Transverse colon (tissue), 4 donors: ENCODE measurements around the gene DPH1. TPM values are rescaled to one million over a fixed set of nuclear protein-coding genes. Genes with fewer than 3 reads are reported as not detected.

ENCODE experiments used
- DNase-seq: peaks from one replicate; pipeline ENCODE4 v3.0.0-alpha.2; 2019
- H3K27ac ChIP-seq, 4 donors: fragments of 200-600 bp; sonication (generic); 2 replicates each; pipeline ENCODE4 v1.5.1; 2016 to 2018; ENCODE audit warnings: inconsistent platforms in 4 of 4
- H3K27me3 ChIP-seq: fragments of 200-600 bp; sonication (generic); 2 replicates; pipeline ENCODE4 v1.5.1; 2017; ENCODE audit warnings: inconsistent platforms
- H3K36me3 ChIP-seq, 4 donors: fragments of 200-600 bp; sonication (generic); 2 replicates each; pipeline ENCODE4 v1.5.1; 2017 to 2019; ENCODE audit warnings: inconsistent platforms in 4 of 4
- H3K4me1 ChIP-seq, 4 donors: fragments of 200-600 bp; sonication (generic); 2 replicates each; pipeline ENCODE4 v1.5.1; 2017 to 2020; ENCODE audit warnings: inconsistent platforms in 4 of 4
- H3K4me3 ChIP-seq, 4 donors: fragments of 200-600 bp; sonication (generic); 1 replicate in 1 of 4; 2 replicates in 3 of 4; pipeline versions ENCODE4 v1.5.1 to v1.6.1; 2017 to 2019; ENCODE audit warnings: inconsistent platforms in 4 of 4
- H3K9me3 ChIP-seq, 2 donors: fragments of 200-600 bp; sonication (generic); 2 replicates each; pipeline ENCODE4 v1.5.1; 2017 to 2019; ENCODE audit warnings: inconsistent platforms in 2 of 2
- CTCF ChIP-seq, 5 experiments: fragments of 200-600 bp in 3 of 5; fragments of 450-650 bp in 2 of 5; sonication (generic) in 3 of 5; IDR thresholded peaks; 1 replicate in 2 of 5; 2 replicates in 3 of 5; pipeline ENCODE4 v1.5.1; 2016 to 2017; ENCODE audit warnings: antibody characterized with exemption in 5 of 5, inconsistent platforms in 3 of 5, mild to moderate bottlenecking in 2 of 5, moderate library complexity in 1 of 5
- EP300 ChIP-seq: sonication (generic); formaldehyde crosslinking; IDR thresholded peaks from one replicate; pipeline ENCODE4 v1.6.1; 2017; ENCODE audit warnings: antibody characterized with exemption, low read depth
- POLR2A ChIP-seq: fragments of 450-650 bp; IDR thresholded peaks from one replicate; pipeline ENCODE4 v1.6.1; 2016; ENCODE audit warnings: antibody characterized with exemption, mild to moderate bottlenecking, moderate library complexity
- POLR2AphosphoS5 ChIP-seq, 3 donors: sonication (generic); formaldehyde crosslinking; IDR thresholded peaks; one replicate each; pipeline ENCODE4 v1.6.1; 2016; ENCODE audit warnings: antibody characterized with exemption in 3 of 3
- WGBS, 2 donors: methylation state at CpG; one replicate each; pipeline ENCODE4 v1.1.5; 2018; ENCODE audit warnings: low coverage in 1 of 2; 5-methylcytosine and 5-hydroxymethylcytosine counted together
- in situ Hi-C, 4 donors: fragments of 200-750 bp; cut with MboI; loops; one replicate each; pipeline versions ENCODE4 v1.15.0 to v1.15.1; 2017; ENCODE audit warnings: low sequenced_read_pairs in 3 of 4, low pct_ligation_motif_present in 1 of 4, low pct_unique_long_range_greater_than_20kb in 1 of 4
- intact Hi-C: fragments of 100-400 bp; cut with DNase I; formaldehyde crosslinking; loops from one replicate; pipeline ENCODE4 v1.15.1; 2023; ENCODE audit warnings: low total_unique reads
- total RNA-seq, 4 donors: library from RNA; depleted of rRNA; stranded (reverse); fragments of >200 nt; gene quantifications; one replicate each; pipeline ENCODE4 v1.1.0, GENCODE V29; 2016

Gene DPH1
- total RNA-seq, 4 donors from 2014 or later, result 32.4 to 88.8 (median 58.9) TPM

GRCh38 chr17:2060681-2061440, 30.9 kb downstream of the DPH1 start:
- Histone ChIP-seq H3K4me1 (peaks cover 21 to 89% (median 63%) of the 10 kb centered on the region in 4 donors), H3K27me3 (peaks cover 25% of the 10 kb centered on the region), H3K27ac (peak overlapping the region; percentile 85 to 92 (median 90)), H3K4me3 (no peak overlapping the region), H3K9me3 (no peaks in the 10 kb centered on the region), H3K36me3 (peaks cover 0 to 10% (median 0%) of the 10 kb centered on the region in 4 donors)
- in situ Hi-C loops (loop anchor here in 3 of 4 donors (5.0 to 25.0 kb wide), 3 partner anchors 101 to 186 kb away; no protein-coding TSS in a partner anchor), intact Hi-C loops (no loop called here)
- no peak for DNase-seq
- 76% methylated on average over 21 of the region's 21 CpGs; no CpG with 5 or more reads in 1 of the 2 donors for WGBS, 2 donors
- TF ChIP-seq CTCF (IDR thresholded peaks at IDR 0.05), result no peak
- no peak for TF ChIP-seq POLR2AphosphoS5 (IDR thresholded peaks at IDR 0.05)
- no peak for TF ChIP-seq POLR2A
- no peak for TF ChIP-seq EP300

- Histone ChIP-seq H3K4me1 (peaks cover 21 to 88% (median 59%) of the 10 kb centered on the region in 4 donors), H3K27me3 (peaks cover 19% of the 10 kb centered on the region), H3K27ac (peak overlapping the region; percentile 85 to 92 (median 90)), H3K4me3 (no peak overlapping the region), H3K9me3 (no peaks in the 10 kb centered on the region), H3K36me3 (peaks cover 0 to 10% (median 0%) of the 10 kb centered on the region in 4 donors)
- DNase-seq, result no peak
- TF ChIP-seq EP300 (no peak), POLR2A (no peak)
- in situ Hi-C loops (loop anchor here in 3 of 4 donors (5.0 to 25.0 kb wide), 3 partner anchors 101 to 186 kb away; no protein-coding TSS in a partner anchor), intact Hi-C loops (no loop called here)
- WGBS, 2 donors, result 76 to 80% methylated on average over 1 to 17 of the region's 17 CpGs
Observed at GRCh38 chr17:2061441-2061958, 31.5 kb downstream of the DPH1 start.

- intact Hi-C loops (no loop called here), in situ Hi-C loops (loop anchor here in 3 of 4 donors (5.0 to 25.0 kb wide), 3 partner anchors 100 to 185 kb away; no protein-coding TSS in a partner anchor)
- no peak for TF ChIP-seq CTCF (IDR thresholded peaks at IDR 0.05)
- no peak for TF ChIP-seq EP300
- no peak for TF ChIP-seq POLR2A
- no peak for TF ChIP-seq POLR2AphosphoS5 (IDR thresholded peaks at IDR 0.05)
- Histone ChIP-seq H3K4me3 (no peak overlapping the region), H3K4me1 (peaks cover 31 to 91% (median 60%) of the 10 kb centered on the region in 4 donors), H3K27me3 (peaks cover 7% of the 10 kb centered on the region), H3K27ac (peak overlapping the region; percentile 85 to 92 (median 90)), H3K36me3 (peaks cover 0 to 10% (median 0%) of the 10 kb centered on the region in 4 donors), H3K9me3 (no peaks in the 10 kb centered on the region)
- 40 to 64% methylated on average over 1 to 11 of the region's 11 CpGs for WGBS, 2 donors
- no peak for DNase-seq
Observed at GRCh38 chr17:2062571-2063183, 32.7 kb downstream of the DPH1 start.

- Histone ChIP-seq H3K27me3 (no peaks in the 10 kb centered on the region), H3K36me3 (peaks cover 0 to 10% (median 0%) of the 10 kb centered on the region in 4 donors), H3K4me3 (no peak overlapping the region), H3K4me1 (peaks cover 33 to 91% (median 56%) of the 10 kb centered on the region in 4 donors), H3K27ac (peak overlapping the region; percentile 85 to 92 (median 90)), H3K9me3 (no peaks in the 10 kb centered on the region)
- intact Hi-C loops (no loop called here), in situ Hi-C loops (loop anchor here in 3 of 4 donors (5.0 to 25.0 kb wide), 3 partner anchors 99 to 184 kb away; no protein-coding TSS in a partner anchor)
- WGBS, 2 donors, result 57 to 61% methylated on average over 11 to 16 of the region's 16 CpGs
- TF ChIP-seq POLR2A (no peak), POLR2AphosphoS5 (IDR thresholded peaks at IDR 0.05) (peak in 1 of 3 donors; percentile 21)
- peak; percentile 39 for DNase-seq
Observed at GRCh38 chr17:2063261-2064146, 33.6 kb downstream of the DPH1 start.
